ENCODE measurements around the gene CAMLG. TPM values are rescaled to one million over a fixed set of nuclear protein-coding genes. Genes with fewer than 3 reads are reported as not detected.

CAMLG gene
- total and polyA plus RNA-seq, 9 of the 15 experiments (the other 6 are each of a cell fraction or from before 2014, with no cell fraction given) = 11.3 to 22.0 (median 16.3) TPM

GRCh38 chr5:134738963-134739661 lies 764 bp downstream of the CAMLG start (continued):
- 0 out of 2 replicates have a peak, but pooled peaks have one; percentile 45 for TF ChIP-seq ARID2 (IDR thresholded peaks at IDR 0.05)
- no peak for TF ChIP-seq MCM3 (IDR thresholded peaks at IDR 0.05)
- TF ChIP-seq FOXJ3 (CRISPR knock-in tag; IDR thresholded peaks at IDR 0.05) = no peak
- TF ChIP-seq ZFP91 (CRISPR knock-in tag; IDR thresholded peaks at IDR 0.05) = 0 out of 2 replicates have a peak, but pooled peaks have one; percentile 26
- TF ChIP-seq MITF (IDR thresholded peaks at IDR 0.05) = no peak
- no peak for TF ChIP-seq SMARCB1 (IDR thresholded peaks at IDR 0.05; ENCODE audit: insufficient read length, low read depth)
- TF ChIP-seq ZBTB26 (CRISPR knock-in tag; IDR thresholded peaks at IDR 0.05) = peak; percentile 71; the same call in 1 of the 2 replicates
- 0 out of 2 replicates have a peak, but pooled peaks have one; percentile 23 for TF ChIP-seq SMARCE1 (IDR thresholded peaks at IDR 0.05)
- TF ChIP-seq GATA2 (CRISPR knock-in tag; IDR thresholded peaks at IDR 0.05) = no peak
- no peak for TF ChIP-seq ZNF551 (CRISPR knock-in tag; IDR thresholded peaks at IDR 0.05)
- TF ChIP-seq CXXC5 (CRISPR knock-in tag; IDR thresholded peaks at IDR 0.05) = peak; percentile 49; the same call in 1 of the 2 replicates
- 0 out of 2 replicates have a peak, but pooled peaks have one; percentile 27 for TF ChIP-seq E2F5 (CRISPR knock-in tag; IDR thresholded peaks at IDR 0.05)
- no peak for TF ChIP-seq ZNF780A (CRISPR knock-in tag; IDR thresholded peaks at IDR 0.05)

All from K562 (cell line).